ENCODE measurements around the gene GNB1L.

The GNB1L gene, protein sequence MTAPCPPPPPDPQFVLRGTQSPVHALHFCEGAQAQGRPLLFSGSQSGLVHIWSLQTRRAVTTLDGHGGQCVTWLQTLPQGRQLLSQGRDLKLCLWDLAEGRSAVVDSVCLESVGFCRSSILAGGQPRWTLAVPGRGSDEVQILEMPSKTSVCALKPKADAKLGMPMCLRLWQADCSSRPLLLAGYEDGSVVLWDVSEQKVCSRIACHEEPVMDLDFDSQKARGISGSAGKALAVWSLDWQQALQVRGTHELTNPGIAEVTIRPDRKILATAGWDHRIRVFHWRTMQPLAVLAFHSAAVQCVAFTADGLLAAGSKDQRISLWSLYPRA

DNA sequence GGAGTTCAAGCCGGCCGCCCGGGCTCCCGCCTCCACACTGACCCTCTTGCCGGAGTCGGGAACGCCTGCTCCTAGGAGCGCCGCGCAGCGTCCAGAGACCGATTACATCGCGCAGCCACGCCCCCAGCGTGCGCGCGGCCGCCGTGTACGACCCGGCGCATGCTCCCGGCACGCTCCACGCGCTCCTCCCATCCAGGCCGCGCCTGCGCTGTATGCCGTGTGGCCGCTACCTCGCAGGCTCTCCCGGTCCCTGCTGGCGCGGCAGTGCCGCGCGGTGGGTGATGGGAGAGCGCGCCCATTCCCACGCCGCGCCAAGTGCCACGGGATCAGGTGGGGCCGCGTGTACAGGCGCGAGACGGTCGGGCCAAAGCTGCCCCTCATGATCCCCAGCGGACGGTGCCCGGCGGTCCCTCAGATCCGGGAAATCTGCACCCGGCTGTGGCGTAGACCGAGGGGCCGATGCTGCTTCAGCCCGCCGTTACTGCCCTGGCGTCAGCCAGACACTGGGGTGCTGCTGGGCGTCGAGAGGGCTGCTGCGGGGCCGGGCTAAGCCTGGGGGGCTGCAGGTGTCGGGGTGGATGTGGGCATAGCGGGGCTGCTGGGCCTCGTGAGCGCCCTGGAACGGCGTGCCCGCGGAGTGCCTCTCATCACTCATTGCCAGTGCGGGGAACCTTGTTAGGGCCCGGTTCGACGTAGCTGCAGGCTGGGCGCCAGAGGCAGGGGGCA lies at the start of gene GNB1L, which contains the start of gene RTL10:
Gene GNB1L, minus strand, starts transcription at position 97 of the 726 bp plus-strand sequence. CDS start 33,519 bp downstream, outside the sequence.
Gene RTL10, minus strand, starts transcription at position 97 of the 726 bp plus-strand sequence. CDS start 2,613 bp downstream, outside the sequence.
- TF ChIP-seq ZFP30 (CRISPR knock-in tag; IDR thresholded peaks at IDR 0.05) (peak; percentile 7; the same call in 1 of the 2 replicates), PPARA (CRISPR knock-in tag; IDR thresholded peaks at IDR 0.05; ENCODE audit: borderline replicate concordance) (0 out of 2 replicates have a peak, but pooled peaks have one; percentile 50), TOX (CRISPR knock-in tag; IDR thresholded peaks at IDR 0.05; ENCODE audit: borderline replicate concordance) (no peak), ZNF70 (CRISPR knock-in tag; IDR thresholded peaks at IDR 0.05) (no peak), BACH2 (CRISPR knock-in tag; IDR thresholded peaks at IDR 0.05; ENCODE audit: borderline replicate concordance) (no peak), SNAI2 (CRISPR knock-in tag; IDR thresholded peaks at IDR 0.05) (no peak)
- ATAC-seq, result peak; percentile 95

DNA sequence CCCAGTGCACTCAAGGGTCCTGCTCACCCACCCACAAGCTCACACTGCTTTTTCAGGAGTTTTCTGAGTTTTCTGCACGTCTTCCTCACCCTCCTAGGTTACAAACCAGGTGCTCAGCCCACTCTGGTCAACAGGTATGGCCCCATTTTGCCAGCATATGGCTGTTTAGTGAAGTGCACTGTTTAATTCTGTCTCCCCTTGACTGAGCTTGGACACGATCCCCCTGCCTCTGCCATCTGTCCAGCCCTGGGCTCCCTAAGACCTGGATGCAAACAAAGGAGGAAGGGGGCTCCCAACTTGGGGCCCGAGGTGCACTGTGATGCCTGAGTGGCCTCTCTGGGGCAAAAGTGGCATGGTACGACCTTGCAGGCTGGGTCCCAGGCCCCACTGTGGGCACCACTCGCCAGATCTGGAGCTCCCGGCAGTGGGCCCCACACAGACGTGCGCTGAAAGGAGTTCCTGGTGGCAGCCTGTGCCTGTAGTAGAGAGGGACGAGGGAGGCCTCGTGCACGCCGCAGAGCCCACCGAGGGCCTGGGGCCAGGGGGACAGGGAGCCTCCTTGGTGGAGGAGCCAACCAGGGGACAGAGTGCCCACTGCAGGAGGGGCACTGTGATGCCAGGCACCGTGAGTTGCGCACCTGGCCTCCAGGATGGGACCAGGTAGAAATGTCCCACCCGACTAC lies 49.6 kb upstream of the GNB1L start:
- no peak for TF ChIP-seq ZNF8 (CRISPR knock-in tag; IDR thresholded peaks at IDR 0.05)
- TF ChIP-seq ZNF70 (CRISPR knock-in tag; IDR thresholded peaks at IDR 0.05), result no peak
- no peak for TF ChIP-seq BACH2 (CRISPR knock-in tag; IDR thresholded peaks at IDR 0.05; ENCODE audit: borderline replicate concordance)
- TF ChIP-seq SNAI2 (CRISPR knock-in tag; IDR thresholded peaks at IDR 0.05), result no peak
- TF ChIP-seq, protein P1, sequence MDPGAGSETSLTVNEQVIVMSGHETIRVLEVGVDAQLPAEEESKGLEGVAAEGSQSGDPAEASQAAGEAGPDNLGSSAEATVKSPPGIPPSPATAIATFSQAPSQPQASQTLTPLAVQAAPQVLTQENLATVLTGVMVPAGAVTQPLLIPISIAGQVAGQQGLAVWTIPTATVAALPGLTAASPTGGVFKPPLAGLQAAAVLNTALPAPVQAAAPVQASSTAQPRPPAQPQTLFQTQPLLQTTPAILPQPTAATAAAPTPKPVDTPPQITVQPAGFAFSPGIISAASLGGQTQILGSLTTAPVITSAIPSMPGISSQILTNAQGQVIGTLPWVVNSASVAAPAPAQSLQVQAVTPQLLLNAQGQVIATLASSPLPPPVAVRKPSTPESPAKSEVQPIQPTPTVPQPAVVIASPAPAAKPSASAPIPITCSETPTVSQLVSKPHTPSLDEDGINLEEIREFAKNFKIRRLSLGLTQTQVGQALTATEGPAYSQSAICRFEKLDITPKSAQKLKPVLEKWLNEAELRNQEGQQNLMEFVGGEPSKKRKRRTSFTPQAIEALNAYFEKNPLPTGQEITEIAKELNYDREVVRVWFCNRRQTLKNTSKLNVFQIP (CRISPR knock-in tag; IDR thresholded peaks at IDR 0.05; ENCODE audit: borderline replicate concordance, low read depth), result no peak
- TF ChIP-seq RARB (CRISPR knock-in tag; IDR thresholded peaks at IDR 0.05), result no peak
- no peak for TF ChIP-seq TCF4 (CRISPR knock-in tag; IDR thresholded peaks at IDR 0.05; ENCODE audit: borderline replicate concordance)
- no peak for TF ChIP-seq TOX (CRISPR knock-in tag; IDR thresholded peaks at IDR 0.05; ENCODE audit: borderline replicate concordance)
- TF ChIP-seq ZC3H10 (CRISPR knock-in tag; IDR thresholded peaks at IDR 0.05), result no peak
- TF ChIP-seq ZFP3 (CRISPR knock-in tag; IDR thresholded peaks at IDR 0.05), result no peak
- TF ChIP-seq, protein P2, sequence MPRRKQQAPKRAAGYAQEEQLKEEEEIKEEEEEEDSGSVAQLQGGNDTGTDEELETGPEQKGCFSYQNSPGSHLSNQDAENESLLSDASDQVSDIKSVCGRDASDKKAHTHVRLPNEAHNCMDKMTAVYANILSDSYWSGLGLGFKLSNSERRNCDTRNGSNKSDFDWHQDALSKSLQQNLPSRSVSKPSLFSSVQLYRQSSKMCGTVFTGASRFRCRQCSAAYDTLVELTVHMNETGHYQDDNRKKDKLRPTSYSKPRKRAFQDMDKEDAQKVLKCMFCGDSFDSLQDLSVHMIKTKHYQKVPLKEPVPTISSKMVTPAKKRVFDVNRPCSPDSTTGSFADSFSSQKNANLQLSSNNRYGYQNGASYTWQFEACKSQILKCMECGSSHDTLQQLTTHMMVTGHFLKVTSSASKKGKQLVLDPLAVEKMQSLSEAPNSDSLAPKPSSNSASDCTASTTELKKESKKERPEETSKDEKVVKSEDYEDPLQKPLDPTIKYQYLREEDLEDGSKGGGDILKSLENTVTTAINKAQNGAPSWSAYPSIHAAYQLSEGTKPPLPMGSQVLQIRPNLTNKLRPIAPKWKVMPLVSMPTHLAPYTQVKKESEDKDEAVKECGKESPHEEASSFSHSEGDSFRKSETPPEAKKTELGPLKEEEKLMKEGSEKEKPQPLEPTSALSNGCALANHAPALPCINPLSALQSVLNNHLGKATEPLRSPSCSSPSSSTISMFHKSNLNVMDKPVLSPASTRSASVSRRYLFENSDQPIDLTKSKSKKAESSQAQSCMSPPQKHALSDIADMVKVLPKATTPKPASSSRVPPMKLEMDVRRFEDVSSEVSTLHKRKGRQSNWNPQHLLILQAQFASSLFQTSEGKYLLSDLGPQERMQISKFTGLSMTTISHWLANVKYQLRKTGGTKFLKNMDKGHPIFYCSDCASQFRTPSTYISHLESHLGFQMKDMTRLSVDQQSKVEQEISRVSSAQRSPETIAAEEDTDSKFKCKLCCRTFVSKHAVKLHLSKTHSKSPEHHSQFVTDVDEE (CRISPR knock-in tag; IDR thresholded peaks at IDR 0.05), result no peak
- TF ChIP-seq OSR1 (CRISPR knock-in tag; IDR thresholded peaks at IDR 0.05), result no peak
- no peak for TF ChIP-seq GLIS3 (CRISPR knock-in tag; IDR thresholded peaks at IDR 0.05)
- no peak for TF ChIP-seq PPARA (CRISPR knock-in tag; IDR thresholded peaks at IDR 0.05; ENCODE audit: borderline replicate concordance)
- no peak for TF ChIP-seq ARNTL (CRISPR knock-in tag; IDR thresholded peaks at IDR 0.05; ENCODE audit: borderline replicate concordance, low read depth)
- TF ChIP-seq ZFP30 (CRISPR knock-in tag; IDR thresholded peaks at IDR 0.05), result no peak
- TF ChIP-seq, protein P3, sequence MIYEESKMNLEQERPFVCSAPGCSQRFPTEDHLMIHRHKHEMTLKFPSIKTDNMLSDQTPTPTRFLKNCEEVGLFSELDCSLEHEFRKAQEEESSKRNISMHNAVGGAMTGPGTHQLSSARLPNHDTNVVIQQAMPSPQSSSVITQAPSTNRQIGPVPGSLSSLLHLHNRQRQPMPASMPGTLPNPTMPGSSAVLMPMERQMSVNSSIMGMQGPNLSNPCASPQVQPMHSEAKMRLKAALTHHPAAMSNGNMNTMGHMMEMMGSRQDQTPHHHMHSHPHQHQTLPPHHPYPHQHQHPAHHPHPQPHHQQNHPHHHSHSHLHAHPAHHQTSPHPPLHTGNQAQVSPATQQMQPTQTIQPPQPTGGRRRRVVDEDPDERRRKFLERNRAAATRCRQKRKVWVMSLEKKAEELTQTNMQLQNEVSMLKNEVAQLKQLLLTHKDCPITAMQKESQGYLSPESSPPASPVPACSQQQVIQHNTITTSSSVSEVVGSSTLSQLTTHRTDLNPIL (CRISPR knock-in tag; IDR thresholded peaks at IDR 0.05; ENCODE audit: low read depth), result no peak
- TF ChIP-seq ZNF565 (CRISPR knock-in tag; conservative IDR thresholded peaks at IDR 0.05; ENCODE audit: low read depth), result no peak
- no peak for TF ChIP-seq ESRRG (CRISPR knock-in tag; IDR thresholded peaks at IDR 0.05)
- no peak for ATAC-seq

DNA sequence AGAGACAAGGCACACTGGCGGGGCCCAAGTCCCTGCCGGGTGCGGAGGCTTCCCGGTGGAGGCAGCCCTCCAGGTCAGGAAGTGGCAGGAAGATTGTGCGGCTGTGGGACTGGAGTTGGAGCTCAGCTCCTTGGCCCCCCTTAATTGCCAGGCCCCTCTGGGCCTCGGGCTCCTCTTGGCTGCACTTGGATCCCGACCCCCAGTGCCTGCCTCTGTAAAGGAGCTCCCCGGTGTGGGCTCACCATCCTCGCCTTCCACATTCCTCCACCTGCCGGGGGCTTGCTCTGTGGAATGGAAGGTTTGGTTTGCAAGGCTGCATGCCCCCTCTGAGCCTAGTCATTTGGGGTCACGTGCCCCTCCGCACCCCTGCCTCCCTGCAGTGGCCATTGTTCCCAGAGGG lies 48.8 kb upstream of the GNB1L start:
- ATAC-seq, result no peak; the same call in 2 of the 3 replicates
- TF ChIP-seq, protein P3 (CRISPR knock-in tag; IDR thresholded peaks at IDR 0.05; ENCODE audit: low read depth), result no peak
- TF ChIP-seq ISL1 (CRISPR knock-in tag; IDR thresholded peaks at IDR 0.05), result no peak
- no peak for TF ChIP-seq OSR1 (CRISPR knock-in tag; IDR thresholded peaks at IDR 0.05)
- TF ChIP-seq TCF4 (CRISPR knock-in tag; IDR thresholded peaks at IDR 0.05; ENCODE audit: borderline replicate concordance), result no peak
- TF ChIP-seq SNAI2 (CRISPR knock-in tag; IDR thresholded peaks at IDR 0.05), result no peak
- TF ChIP-seq, protein P4, sequence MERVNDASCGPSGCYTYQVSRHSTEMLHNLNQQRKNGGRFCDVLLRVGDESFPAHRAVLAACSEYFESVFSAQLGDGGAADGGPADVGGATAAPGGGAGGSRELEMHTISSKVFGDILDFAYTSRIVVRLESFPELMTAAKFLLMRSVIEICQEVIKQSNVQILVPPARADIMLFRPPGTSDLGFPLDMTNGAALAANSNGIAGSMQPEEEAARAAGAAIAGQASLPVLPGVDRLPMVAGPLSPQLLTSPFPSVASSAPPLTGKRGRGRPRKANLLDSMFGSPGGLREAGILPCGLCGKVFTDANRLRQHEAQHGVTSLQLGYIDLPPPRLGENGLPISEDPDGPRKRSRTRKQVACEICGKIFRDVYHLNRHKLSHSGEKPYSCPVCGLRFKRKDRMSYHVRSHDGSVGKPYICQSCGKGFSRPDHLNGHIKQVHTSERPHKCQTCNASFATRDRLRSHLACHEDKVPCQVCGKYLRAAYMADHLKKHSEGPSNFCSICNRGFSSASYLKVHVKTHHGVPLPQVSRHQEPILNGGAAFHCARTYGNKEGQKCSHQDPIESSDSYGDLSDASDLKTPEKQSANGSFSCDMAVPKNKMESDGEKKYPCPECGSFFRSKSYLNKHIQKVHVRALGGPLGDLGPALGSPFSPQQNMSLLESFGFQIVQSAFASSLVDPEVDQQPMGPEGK (CRISPR knock-in tag; IDR thresholded peaks at IDR 0.05; ENCODE audit: borderline replicate concordance), result no peak

Data from SK-N-SH treated with all-trans-retinoic acid at 6 μM for 48 hours (cell line).